ENCODE measurements around the gene MPP3.

DNA sequence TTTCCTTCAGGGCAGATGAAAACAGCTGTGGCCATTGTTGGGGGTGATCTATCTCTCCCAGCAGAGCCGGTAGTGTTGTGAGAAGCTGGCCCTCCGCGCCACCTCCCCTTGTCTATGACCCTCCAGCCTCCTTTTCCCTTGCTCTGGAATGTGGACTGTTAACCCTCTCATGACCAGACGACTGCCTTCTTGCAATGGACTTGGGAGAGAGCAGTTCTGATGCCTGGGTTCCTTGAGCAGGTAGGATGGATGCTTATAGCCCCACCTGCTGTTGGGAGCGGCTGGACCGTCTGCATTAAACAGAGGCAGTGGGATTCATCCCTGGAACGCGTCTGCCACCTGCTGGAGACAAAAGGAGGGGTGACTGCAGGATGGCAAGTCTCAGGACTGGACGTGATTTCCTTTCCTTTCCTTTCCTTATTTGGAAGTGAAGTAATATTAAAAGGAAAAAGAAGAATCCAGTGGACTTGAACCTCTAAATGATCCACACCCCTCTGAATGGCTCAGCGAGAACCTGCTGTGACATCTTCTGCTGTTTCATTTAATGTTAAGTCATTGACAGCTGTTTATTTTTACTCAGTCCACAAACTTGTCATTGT, 72.6 kb downstream of the MPP3 start:
- TF ChIP-seq GATA2 (IDR thresholded peaks at IDR 0.05; ENCODE audit: low read depth, low read length) (no peak), GATA3 (IDR thresholded peaks at IDR 0.05; ENCODE audit: low read depth, low read length) (no peak)

All from SH-SY5Y (cell line).